WTC11 (cell line): Measurements from ENCODE around the gene CAMTA1. TPM values are rescaled to one million over a fixed set of nuclear protein-coding genes. Genes with fewer than 3 reads are reported as not detected.

ENCODE experiments used
- ATAC-seq: fragments of 200-7000 bp; cut with Tn5 transposase; 2 replicates; pipeline ENCODE4 v1.10.0; 2021; ENCODE audit warnings: mild to moderate bottlenecking, moderate library complexity
- CTCF ChIA-PET: fragments of 300-600 bp; sonication (Branson Sonifier 250); formaldehyde crosslinking; loops from one replicate; lab custom pipeline; 2021; ENCODE audit warnings: antibody characterized with exemption; lab: Charles Lee
- POLR2A ChIA-PET: fragments of 350-600 bp; sonication (Branson Sonifier 250); formaldehyde crosslinking; loops from one replicate; lab custom pipeline; 2021; ENCODE audit warnings: antibody characterized with exemption; lab: Charles Lee
- DNase-seq: peaks from one replicate; pipeline ENCODE4 v3.0.0; 2021; ENCODE audit warnings: low spot score
- H3K27ac Mint-ChIP-seq: 2 replicates; pipeline ENCODE4 v1.8.0; 2021; ENCODE audit warnings: mixed read lengths
- H3K27me3 Mint-ChIP-seq: 2 replicates; pipeline ENCODE4 v1.8.0; 2021; ENCODE audit warnings: low read depth, mild to moderate bottlenecking, moderate library complexity, mixed read lengths
- H3K36me3 Mint-ChIP-seq: 2 replicates; pipeline ENCODE4 v1.8.0; 2021; ENCODE audit warnings: mixed read lengths
- H3K4me1 Mint-ChIP-seq: 2 replicates; pipeline ENCODE4 v1.8.0; 2022; ENCODE audit warnings: mixed read lengths
- H3K4me3 Mint-ChIP-seq: 2 replicates; pipeline ENCODE4 v1.8.0; 2021; ENCODE audit warnings: mild to moderate bottlenecking, moderate library complexity, mixed read lengths
- H3K9me3 Mint-ChIP-seq: 2 replicates; pipeline ENCODE4 v1.8.0; 2021; ENCODE audit warnings: mixed read lengths
- ATF2 ChIP-seq: sonication (generic); formaldehyde crosslinking; IDR thresholded peaks from 2 replicates; pipeline ENCODE4 v1.8.1; 2022; ENCODE audit warnings: low read depth, missing genetic modification reagents, borderline replicate concordance
- CREM ChIP-seq: sonication (generic); formaldehyde crosslinking; IDR thresholded peaks from 2 replicates; pipeline ENCODE4 v1.8.1; 2022; ENCODE audit warnings: mild to moderate bottlenecking, missing genetic modification reagents, moderate library complexity
- CTCF ChIP-seq: fragments of 200-600 bp; IDR thresholded peaks from 2 replicates; pipeline ENCODE4 v1.8.0; 2022; ENCODE audit warnings: antibody characterized with exemption
- E2F5 ChIP-seq: sonication (generic); formaldehyde crosslinking; IDR thresholded peaks from 2 replicates; pipeline ENCODE4 v1.8.1; 2022; ENCODE audit warnings: mild to moderate bottlenecking, moderate library complexity, missing genetic modification reagents
- FOXK1 ChIP-seq: sonication (generic); formaldehyde crosslinking; IDR thresholded peaks from 2 replicates; pipeline ENCODE4 v1.8.0; 2022; ENCODE audit warnings: mild to moderate bottlenecking, moderate library complexity, missing genetic modification reagents
- GRHL2 ChIP-seq: fragments of 250-450 bp; sonication (Bioruptor Pico); IDR thresholded peaks from 2 replicates; pipeline ENCODE4 v1.8.0; 2022; ENCODE audit warnings: mild to moderate bottlenecking, moderate library complexity; ENCODE audit not compliant: insufficient replicate concordance, severe bottlenecking
- IRF1 ChIP-seq: sonication (generic); formaldehyde crosslinking; IDR thresholded peaks from 2 replicates; pipeline ENCODE4 v1.8.0; 2023; ENCODE audit warnings: missing genetic modification reagents
- JUN ChIP-seq: sonication (generic); formaldehyde crosslinking; IDR thresholded peaks from 2 replicates; pipeline ENCODE4 v1.8.0; 2023; ENCODE audit warnings: mild to moderate bottlenecking, missing genetic modification reagents
- NR1H2 ChIP-seq: sonication (generic); formaldehyde crosslinking; IDR thresholded peaks from 2 replicates; pipeline ENCODE4 v1.9.0; 2021; ENCODE audit warnings: mild to moderate bottlenecking, moderate library complexity, missing genetic modification reagents
- NR2C2 ChIP-seq: sonication (generic); formaldehyde crosslinking; IDR thresholded peaks from 2 replicates; pipeline ENCODE4 v1.8.0; 2022; ENCODE audit warnings: mild to moderate bottlenecking, missing genetic modification reagents
- NR3C1 ChIP-seq: sonication (generic); formaldehyde crosslinking; conservative IDR thresholded peaks from 2 replicates; pipeline ENCODE4 v1.8.1; 2023; ENCODE audit warnings: low read depth, mild to moderate bottlenecking, missing genetic modification reagents
- RELA ChIP-seq: sonication (generic); formaldehyde crosslinking; IDR thresholded peaks from 2 replicates; pipeline ENCODE4 v1.8.1; 2022; ENCODE audit warnings: missing genetic modification reagents, mild to moderate bottlenecking, borderline replicate concordance
- ZNF512 ChIP-seq: sonication (generic); formaldehyde crosslinking; IDR thresholded peaks from 2 replicates; pipeline ENCODE4 v1.8.1; 2022; ENCODE audit warnings: missing genetic modification reagents, borderline replicate concordance
- total RNA-seq: library from RNA; stranded (reverse); gene quantifications from 3 replicates; pipeline ENCODE4 v1.2.3, GENCODE V29; 2021
- TF ChIP-seq, protein P1 (sequence below): sonication (generic); formaldehyde crosslinking; IDR thresholded peaks from 2 replicates; pipeline ENCODE4 v1.8.1; 2023; ENCODE audit warnings: mild to moderate bottlenecking, missing genetic modification reagents, moderate library complexity
- TF ChIP-seq, protein P2 (sequence below): fragments of 250-450 bp; sonication (Bioruptor Pico); IDR thresholded peaks from 2 replicates; pipeline ENCODE4 v2.1.2; 2022; ENCODE audit warnings: mild to moderate bottlenecking, moderate library complexity
- TF ChIP-seq, protein P3 (sequence below): sonication (generic); formaldehyde crosslinking; conservative IDR thresholded peaks from 2 replicates; pipeline ENCODE4 v1.8.1; 2022; ENCODE audit warnings: mild to moderate bottlenecking, missing genetic modification reagents

The CAMTA1 gene
- total RNA-seq, 1 experiment from 2014 or later, result 86.4 TPM

- Mint-ChIP-seq H3K4me1 (peaks cover 24% of the 10 kb centered on the region), H3K36me3 (no peaks in the 10 kb centered on the region)
- no peak for TF ChIP-seq NR1H2 (CRISPR knock-in tag)
- TF ChIP-seq, all 79 proteins: peak for 0
- no peak for ATAC-seq
- CTCF ChIA-PET, result interaction anchor here (0.7 to 8.9 kb wide), 4 partner anchors 10 to 516 kb away, joined by 3 to 502 read pairs (median 35); no protein-coding TSS in a partner anchor
- no peaks in the 10 kb centered on the region for H3K9me3 Mint-ChIP-seq
- H3K27ac Mint-ChIP-seq, result no peak overlapping the region
- DNase-seq, result no peak
- no peak overlapping the region for H3K4me3 Mint-ChIP-seq
- no peaks in the 10 kb centered on the region for H3K27me3 Mint-ChIP-seq
- POLR2A ChIA-PET, result no interaction called here
These were observed 965.9 kb downstream of the CAMTA1 start for GRCh38 chr1:7751174-7751573.

- ATAC-seq, result peak; percentile 88
- no peaks in the 10 kb centered on the region for H3K9me3 Mint-ChIP-seq
- TF ChIP-seq CTCF (peak; percentile 37), FOXK1 (CRISPR knock-in tag) (no peak)
- TF ChIP-seq, all 79 proteins: peak for 1
- Mint-ChIP-seq H3K27ac (peak overlapping the region; percentile 86), H3K4me1 (peaks cover 27% of the 10 kb centered on the region), H3K4me3 (peak overlapping the region; percentile 60), H3K27me3 (no peaks in the 10 kb centered on the region), H3K36me3 (no peaks in the 10 kb centered on the region)
- ChIA-PET POLR2A (interaction anchor here (1.4 to 1.5 kb wide), 3 partner anchors 48 to 83 kb away, joined by 3 to 7 read pairs (median 3); no protein-coding TSS in a partner anchor), CTCF (interaction anchor here (0.5 to 8.9 kb wide), 48 partner anchors 9 to 790 kb away, joined by 3 to 502 read pairs (median 4); partner anchors contain the start of gene VAMP3)
- DNase-seq, result peak; percentile 51
These were observed 967.5 kb downstream of the CAMTA1 start for GRCh38 chr1:7752512-7753417.

GRCh38 chr1:7753641-7754040, 968.4 kb downstream of the CAMTA1 start:
- no peaks in the 10 kb centered on the region for H3K9me3 Mint-ChIP-seq
- no peaks in the 10 kb centered on the region for H3K27me3 Mint-ChIP-seq
- ChIA-PET POLR2A (no interaction called here), CTCF (interaction anchor here (0.6 to 8.9 kb wide), 11 partner anchors 8 to 791 kb away, joined by 3 to 502 read pairs (median 7); no protein-coding TSS in a partner anchor)
- no peaks in the 10 kb centered on the region for H3K36me3 Mint-ChIP-seq
- peaks cover 27% of the 10 kb centered on the region for H3K4me1 Mint-ChIP-seq
- H3K27ac Mint-ChIP-seq, result no peak overlapping the region
- ATAC-seq (no peak), DNase-seq (no peak)
- no peak overlapping the region for H3K4me3 Mint-ChIP-seq
- TF ChIP-seq, protein P1, sequence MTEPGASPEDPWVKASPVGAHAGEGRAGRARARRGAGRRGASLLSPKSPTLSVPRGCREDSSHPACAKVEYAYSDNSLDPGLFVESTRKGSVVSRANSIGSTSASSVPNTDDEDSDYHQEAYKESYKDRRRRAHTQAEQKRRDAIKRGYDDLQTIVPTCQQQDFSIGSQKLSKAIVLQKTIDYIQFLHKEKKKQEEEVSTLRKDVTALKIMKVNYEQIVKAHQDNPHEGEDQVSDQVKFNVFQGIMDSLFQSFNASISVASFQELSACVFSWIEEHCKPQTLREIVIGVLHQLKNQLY (CRISPR knock-in tag), result no peak
- TF ChIP-seq GRHL2, result no peak
- TF ChIP-seq JUN (CRISPR knock-in tag), result no peak
- TF ChIP-seq, protein P2, sequence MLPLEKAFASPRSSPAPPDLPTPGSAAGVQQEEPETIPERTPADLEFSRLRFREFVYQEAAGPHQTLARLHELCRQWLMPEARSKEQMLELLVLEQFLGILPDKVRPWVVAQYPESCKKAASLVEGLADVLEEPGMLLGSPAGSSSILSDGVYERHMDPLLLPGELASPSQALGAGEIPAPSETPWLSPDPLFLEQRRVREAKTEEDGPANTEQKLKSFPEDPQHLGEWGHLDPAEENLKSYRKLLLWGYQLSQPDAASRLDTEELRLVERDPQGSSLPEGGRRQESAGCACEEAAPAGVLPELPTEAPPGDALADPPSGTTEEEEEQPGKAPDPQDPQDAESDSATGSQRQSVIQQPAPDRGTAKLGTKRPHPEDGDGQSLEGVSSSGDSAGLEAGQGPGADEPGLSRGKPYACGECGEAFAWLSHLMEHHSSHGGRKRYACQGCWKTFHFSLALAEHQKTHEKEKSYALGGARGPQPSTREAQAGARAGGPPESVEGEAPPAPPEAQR (CRISPR knock-in tag), result no peak
- no peak for TF ChIP-seq ATF2
- no peak for TF ChIP-seq IRF1 (CRISPR knock-in tag)
- TF ChIP-seq NR2C2 (CRISPR knock-in tag), result no peak
- TF ChIP-seq, protein P3, sequence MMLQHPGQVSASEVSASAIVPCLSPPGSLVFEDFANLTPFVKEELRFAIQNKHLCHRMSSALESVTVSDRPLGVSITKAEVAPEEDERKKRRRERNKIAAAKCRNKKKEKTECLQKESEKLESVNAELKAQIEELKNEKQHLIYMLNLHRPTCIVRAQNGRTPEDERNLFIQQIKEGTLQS, result no peak
- TF ChIP-seq NR3C1 (CRISPR knock-in tag), result no peak
- no peak for TF ChIP-seq E2F5
- TF ChIP-seq CTCF, result no peak
- TF ChIP-seq RELA, result no peak
- TF ChIP-seq ZNF512 (CRISPR knock-in tag), result no peak
- TF ChIP-seq CREM (CRISPR knock-in tag), result no peak
